HepG2 (cell line): ENCODE results near the gene PIGW. TPM values are rescaled to one million over a fixed set of nuclear protein-coding genes. Genes with fewer than 3 reads are reported as not detected.

ENCODE experiments used
- DR1 ChIP-seq: sonication (generic); formaldehyde crosslinking; IDR thresholded peaks from 2 replicates; pipeline ENCODE4 v1.8.0; 2021; ENCODE audit warnings: mild to moderate bottlenecking, missing genetic modification reagents, inconsistent platforms
- FOSL2 ChIP-seq: sonication (generic); formaldehyde crosslinking; IDR thresholded peaks from 2 replicates; pipeline ENCODE4 v1.4.0; 2020; ENCODE audit warnings: missing genetic modification reagents
- GATA4 ChIP-seq: sonication (generic); IDR thresholded peaks from 2 replicates; pipeline ENCODE4 v1.6.1; 2016; ENCODE audit warnings: antibody characterized with exemption, low read depth, borderline replicate concordance
- HHEX ChIP-seq: IDR thresholded peaks from 2 replicates; pipeline ENCODE4 v1.6.1; 2016; ENCODE audit warnings: control low read depth
- HMG20B ChIP-seq: conservative IDR thresholded peaks from 2 replicates; pipeline ENCODE4 v1.6.1; 2016; ENCODE audit warnings: missing genetic modification reagents, missing compliant biosample characterization
- KLF16 ChIP-seq, 2 experiments: sonication (generic) in 1 of 2; formaldehyde crosslinking in 1 of 2; IDR thresholded peaks; 2 replicates each; pipeline versions ENCODE4 v1.6.1 to v1.8.0; 2016 to 2023; ENCODE audit warnings: missing genetic modification reagents in 2 of 2, missing compliant biosample characterization in 1 of 2
- NPAS2 ChIP-seq: sonication (generic); formaldehyde crosslinking; IDR thresholded peaks from 2 replicates; pipeline ENCODE4 v1.8.0; 2022; ENCODE audit warnings: mild to moderate bottlenecking, missing genetic modification reagents, borderline replicate concordance
- NR2C2 ChIP-seq: sonication (generic); formaldehyde crosslinking; IDR thresholded peaks from 2 replicates; pipeline ENCODE4 v1.4.0; 2020; ENCODE audit warnings: missing genetic modification reagents, mild to moderate bottlenecking, moderate library complexity, borderline replicate concordance
- PCBP1 ChIP-seq: fragments of 200-400 bp; formaldehyde crosslinking; IDR thresholded peaks from 2 replicates; pipeline ENCODE4 v1.6.1; 2017; ENCODE audit warnings: mild to moderate bottlenecking, low read depth, low read length, borderline replicate concordance
- ZFP62 ChIP-seq: sonication (generic); formaldehyde crosslinking; IDR thresholded peaks from 2 replicates; pipeline ENCODE4 v1.4.0; 2020; ENCODE audit warnings: missing genetic modification reagents
- ZFYVE20 ChIP-seq: sonication (generic); formaldehyde crosslinking; IDR thresholded peaks from 2 replicates; pipeline ENCODE4 v1.8.0; 2023; ENCODE audit warnings: low read depth, mild to moderate bottlenecking, moderate library complexity, missing genetic modification reagents, borderline replicate concordance
- ZNF335 ChIP-seq: sonication (generic); formaldehyde crosslinking; IDR thresholded peaks from 2 replicates; pipeline ENCODE4 v1.4.0; 2020; ENCODE audit warnings: missing genetic modification reagents
- ZNF678 ChIP-seq: sonication (generic); formaldehyde crosslinking; IDR thresholded peaks from 2 replicates; pipeline ENCODE4 v1.4.0; 2020; ENCODE audit warnings: mild to moderate bottlenecking, missing genetic modification reagents
- polyA plus RNA-seq, 8 experiments: library from polyadenylated mRNA; depleted of rRNA in 3 of 8; stranded (reverse) in 7 of 8; unstranded in 1 of 8; fragments of >200 nt; fragmentation: Illumina TruSeq in 4 of 8; extraction: Trizol in 4 of 8; gene quantifications; 2 replicates each; pipeline versions ENCODE4 v1.2.1 to v1.2.3, GENCODE V29; 2011 to 2016; ENCODE audit warnings: low read depth in 4 of 8, missing spikeins in 1 of 8, mixed read lengths in 1 of 8; ENCODE audit not compliant: insufficient read depth in 1 of 8
- total RNA-seq, 5 experiments: library from RNA; depleted of rRNA; stranded (reverse); fragments of >200 nt; fragmentation: Illumina TruSeq; extraction: Trizol; gene quantifications; 2 replicates each; pipeline ENCODE4 v1.2.3, GENCODE V29; 2016; ENCODE audit warnings: low read depth in 1 of 5
- TF ChIP-seq, protein P1 (sequence below): sonication (generic); formaldehyde crosslinking; IDR thresholded peaks from 2 replicates; pipeline ENCODE4 v1.5.0; 2020; ENCODE audit warnings: missing genetic modification reagents, mild to moderate bottlenecking, borderline replicate concordance
- TF ChIP-seq, protein P2 (sequence below), 2 experiments: sonication (generic) in 1 of 2; formaldehyde crosslinking in 1 of 2; IDR thresholded peaks; 2 replicates each; pipeline versions ENCODE4 v1.4.0 to v1.6.1; 2016 to 2020; ENCODE audit warnings: borderline replicate concordance in 1 of 2, low read depth in 1 of 2, mild to moderate bottlenecking in 1 of 2, missing genetic modification reagents in 1 of 2
- TF ChIP-seq, protein P3 (sequence below): sonication (generic); formaldehyde crosslinking; IDR thresholded peaks from 2 replicates; pipeline ENCODE4 v1.4.0; 2020; ENCODE audit warnings: mild to moderate bottlenecking, low read depth, missing genetic modification reagents
- TF ChIP-seq, protein P4 (sequence below): IDR thresholded peaks from 2 replicates; pipeline ENCODE4 v1.4.0; 2020; ENCODE audit warnings: mild to moderate bottlenecking, missing genetic modification reagents

The PIGW gene
- total and polyA plus RNA-seq, 2 of the 13 experiments (the other 11 are each of a cell fraction or from before 2014, with no cell fraction given) = 9.0 to 24.0 TPM

DNA sequence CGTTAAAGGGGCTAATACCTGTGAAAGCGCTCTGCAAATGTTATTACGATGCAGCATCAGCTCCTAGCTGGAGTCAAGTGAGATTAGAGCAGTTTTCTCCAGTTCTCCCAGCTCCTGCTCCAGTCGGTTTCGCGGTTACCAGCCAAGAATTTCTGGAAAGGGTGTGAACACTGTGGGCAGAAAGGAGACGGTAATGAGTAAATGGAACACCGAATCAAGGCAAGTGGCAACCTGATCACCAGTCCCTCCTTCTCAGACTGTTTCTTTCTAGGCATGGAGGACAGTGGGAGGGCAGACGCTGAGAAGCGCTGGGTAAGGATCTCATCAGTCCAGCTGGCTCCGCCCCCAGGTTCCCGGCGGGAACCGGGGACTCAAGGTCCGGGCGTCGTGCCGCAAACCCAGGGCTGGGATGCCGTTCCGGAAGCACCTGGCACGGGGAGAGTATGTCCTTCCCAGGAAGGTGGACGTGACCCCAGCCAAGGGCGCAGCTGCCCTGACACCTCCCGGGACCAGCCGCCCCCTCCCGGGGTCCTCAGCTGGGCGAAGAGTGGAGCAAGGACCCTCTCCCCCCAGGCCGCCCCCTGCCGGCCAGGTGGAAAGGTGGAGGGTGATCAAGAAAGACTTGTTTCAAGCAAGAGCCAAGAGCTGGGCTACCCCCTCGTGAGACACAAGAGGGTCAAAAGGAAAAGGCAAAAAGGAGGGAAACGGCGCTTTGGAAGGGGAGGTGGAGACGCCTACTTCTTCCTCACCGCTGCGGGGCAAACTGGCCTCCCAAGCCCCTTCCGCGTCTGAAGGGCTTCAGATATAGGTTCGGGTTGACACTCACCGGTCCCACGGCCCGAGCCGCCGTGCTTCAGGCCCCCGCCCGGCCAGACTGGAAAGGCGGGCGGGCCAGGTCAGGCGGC, 600 bp upstream of the PIGW start (continued):
- no peak for TF ChIP-seq PCBP1
- TF ChIP-seq, protein P1, sequence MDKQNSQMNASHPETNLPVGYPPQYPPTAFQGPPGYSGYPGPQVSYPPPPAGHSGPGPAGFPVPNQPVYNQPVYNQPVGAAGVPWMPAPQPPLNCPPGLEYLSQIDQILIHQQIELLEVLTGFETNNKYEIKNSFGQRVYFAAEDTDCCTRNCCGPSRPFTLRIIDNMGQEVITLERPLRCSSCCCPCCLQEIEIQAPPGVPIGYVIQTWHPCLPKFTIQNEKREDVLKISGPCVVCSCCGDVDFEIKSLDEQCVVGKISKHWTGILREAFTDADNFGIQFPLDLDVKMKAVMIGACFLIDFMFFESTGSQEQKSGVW (CRISPR knock-in tag) = no peak
- no peak; the same call in 1 of the 2 replicates for TF ChIP-seq FOSL2 (CRISPR knock-in tag)
- TF ChIP-seq, protein P2, sequence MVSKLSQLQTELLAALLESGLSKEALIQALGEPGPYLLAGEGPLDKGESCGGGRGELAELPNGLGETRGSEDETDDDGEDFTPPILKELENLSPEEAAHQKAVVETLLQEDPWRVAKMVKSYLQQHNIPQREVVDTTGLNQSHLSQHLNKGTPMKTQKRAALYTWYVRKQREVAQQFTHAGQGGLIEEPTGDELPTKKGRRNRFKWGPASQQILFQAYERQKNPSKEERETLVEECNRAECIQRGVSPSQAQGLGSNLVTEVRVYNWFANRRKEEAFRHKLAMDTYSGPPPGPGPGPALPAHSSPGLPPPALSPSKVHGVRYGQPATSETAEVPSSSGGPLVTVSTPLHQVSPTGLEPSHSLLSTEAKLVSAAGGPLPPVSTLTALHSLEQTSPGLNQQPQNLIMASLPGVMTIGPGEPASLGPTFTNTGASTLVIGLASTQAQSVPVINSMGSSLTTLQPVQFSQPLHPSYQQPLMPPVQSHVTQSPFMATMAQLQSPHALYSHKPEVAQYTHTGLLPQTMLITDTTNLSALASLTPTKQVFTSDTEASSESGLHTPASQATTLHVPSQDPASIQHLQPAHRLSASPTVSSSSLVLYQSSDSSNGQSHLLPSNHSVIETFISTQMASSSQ (IDR thresholded peaks at IDR 0.05; ENCODE audit: low read depth) = no peak
- TF ChIP-seq, protein P2 (CRISPR knock-in tag; IDR thresholded peaks at IDR 0.05; ENCODE audit: borderline replicate concordance) = no peak
- TF ChIP-seq KLF16 (CRISPR knock-in tag; IDR thresholded peaks at IDR 0.05) = no peak; a peak in 1 of 4 replicates
- no peak for TF ChIP-seq DR1 (CRISPR knock-in tag)
- TF ChIP-seq HHEX (CRISPR knock-in tag) = no peak
- no peak for TF ChIP-seq ZFYVE20 (CRISPR knock-in tag)
- TF ChIP-seq ZFP62 (CRISPR knock-in tag) = no peak
- TF ChIP-seq, protein P3, sequence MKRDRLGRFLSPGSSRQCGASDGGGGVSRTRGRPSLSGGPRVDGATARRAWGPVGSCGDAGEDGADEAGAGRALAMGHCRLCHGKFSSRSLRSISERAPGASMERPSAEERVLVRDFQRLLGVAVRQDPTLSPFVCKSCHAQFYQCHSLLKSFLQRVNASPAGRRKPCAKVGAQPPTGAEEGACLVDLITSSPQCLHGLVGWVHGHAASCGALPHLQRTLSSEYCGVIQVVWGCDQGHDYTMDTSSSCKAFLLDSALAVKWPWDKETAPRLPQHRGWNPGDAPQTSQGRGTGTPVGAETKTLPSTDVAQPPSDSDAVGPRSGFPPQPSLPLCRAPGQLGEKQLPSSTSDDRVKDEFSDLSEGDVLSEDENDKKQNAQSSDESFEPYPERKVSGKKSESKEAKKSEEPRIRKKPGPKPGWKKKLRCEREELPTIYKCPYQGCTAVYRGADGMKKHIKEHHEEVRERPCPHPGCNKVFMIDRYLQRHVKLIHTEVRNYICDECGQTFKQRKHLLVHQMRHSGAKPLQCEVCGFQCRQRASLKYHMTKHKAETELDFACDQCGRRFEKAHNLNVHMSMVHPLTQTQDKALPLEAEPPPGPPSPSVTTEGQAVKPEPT = no peak
- TF ChIP-seq NR2C2 (CRISPR knock-in tag) = no peak
- 0 out of 2 replicates have a peak, but pooled peaks have one; percentile 8 for TF ChIP-seq HMG20B
- TF ChIP-seq GATA4 = no peak; the same call in 1 of the 2 replicates
- no peak for TF ChIP-seq ZNF678
- no peak for TF ChIP-seq NPAS2 (CRISPR knock-in tag)
- TF ChIP-seq, protein P4, sequence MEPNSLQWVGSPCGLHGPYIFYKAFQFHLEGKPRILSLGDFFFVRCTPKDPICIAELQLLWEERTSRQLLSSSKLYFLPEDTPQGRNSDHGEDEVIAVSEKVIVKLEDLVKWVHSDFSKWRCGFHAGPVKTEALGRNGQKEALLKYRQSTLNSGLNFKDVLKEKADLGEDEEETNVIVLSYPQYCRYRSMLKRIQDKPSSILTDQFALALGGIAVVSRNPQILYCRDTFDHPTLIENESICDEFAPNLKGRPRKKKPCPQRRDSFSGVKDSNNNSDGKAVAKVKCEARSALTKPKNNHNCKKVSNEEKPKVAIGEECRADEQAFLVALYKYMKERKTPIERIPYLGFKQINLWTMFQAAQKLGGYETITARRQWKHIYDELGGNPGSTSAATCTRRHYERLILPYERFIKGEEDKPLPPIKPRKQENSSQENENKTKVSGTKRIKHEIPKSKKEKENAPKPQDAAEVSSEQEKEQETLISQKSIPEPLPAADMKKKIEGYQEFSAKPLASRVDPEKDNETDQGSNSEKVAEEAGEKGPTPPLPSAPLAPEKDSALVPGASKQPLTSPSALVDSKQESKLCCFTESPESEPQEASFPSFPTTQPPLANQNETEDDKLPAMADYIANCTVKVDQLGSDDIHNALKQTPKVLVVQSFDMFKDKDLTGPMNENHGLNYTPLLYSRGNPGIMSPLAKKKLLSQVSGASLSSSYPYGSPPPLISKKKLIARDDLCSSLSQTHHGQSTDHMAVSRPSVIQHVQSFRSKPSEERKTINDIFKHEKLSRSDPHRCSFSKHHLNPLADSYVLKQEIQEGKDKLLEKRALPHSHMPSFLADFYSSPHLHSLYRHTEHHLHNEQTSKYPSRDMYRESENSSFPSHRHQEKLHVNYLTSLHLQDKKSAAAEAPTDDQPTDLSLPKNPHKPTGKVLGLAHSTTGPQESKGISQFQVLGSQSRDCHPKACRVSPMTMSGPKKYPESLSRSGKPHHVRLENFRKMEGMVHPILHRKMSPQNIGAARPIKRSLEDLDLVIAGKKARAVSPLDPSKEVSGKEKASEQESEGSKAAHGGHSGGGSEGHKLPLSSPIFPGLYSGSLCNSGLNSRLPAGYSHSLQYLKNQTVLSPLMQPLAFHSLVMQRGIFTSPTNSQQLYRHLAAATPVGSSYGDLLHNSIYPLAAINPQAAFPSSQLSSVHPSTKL (CRISPR knock-in tag) = peak; percentile 36; the same call in 1 of the 2 replicates
- peak; percentile 21; the same call in 1 of the 2 replicates for TF ChIP-seq ZNF335 (CRISPR knock-in tag)
